ENCODE results near the gene RREB1.

The RREB1 gene

DNA sequence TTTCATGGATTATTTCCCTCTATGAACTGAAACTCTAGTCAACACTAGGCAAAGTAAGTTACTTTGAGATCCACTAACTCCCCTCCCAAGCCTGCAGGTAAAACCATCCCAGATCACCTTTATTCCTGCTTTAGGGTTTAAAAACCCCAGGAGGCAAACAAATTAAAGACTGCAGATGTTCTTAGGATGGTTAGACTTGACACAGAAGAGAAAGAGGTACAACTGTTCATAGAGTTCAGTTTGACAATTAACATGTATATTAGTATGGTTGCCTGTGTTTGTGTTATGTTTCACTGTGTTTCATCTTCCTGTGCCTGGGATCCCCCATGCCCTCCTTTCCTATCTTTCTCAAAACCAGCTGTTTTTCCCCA is 53.5 kb downstream of the RREB1 start:
- DNase-seq (ENCODE audit: extremely low read depth, low read depth), result no peak
- TF ChIP-seq, protein P1, sequence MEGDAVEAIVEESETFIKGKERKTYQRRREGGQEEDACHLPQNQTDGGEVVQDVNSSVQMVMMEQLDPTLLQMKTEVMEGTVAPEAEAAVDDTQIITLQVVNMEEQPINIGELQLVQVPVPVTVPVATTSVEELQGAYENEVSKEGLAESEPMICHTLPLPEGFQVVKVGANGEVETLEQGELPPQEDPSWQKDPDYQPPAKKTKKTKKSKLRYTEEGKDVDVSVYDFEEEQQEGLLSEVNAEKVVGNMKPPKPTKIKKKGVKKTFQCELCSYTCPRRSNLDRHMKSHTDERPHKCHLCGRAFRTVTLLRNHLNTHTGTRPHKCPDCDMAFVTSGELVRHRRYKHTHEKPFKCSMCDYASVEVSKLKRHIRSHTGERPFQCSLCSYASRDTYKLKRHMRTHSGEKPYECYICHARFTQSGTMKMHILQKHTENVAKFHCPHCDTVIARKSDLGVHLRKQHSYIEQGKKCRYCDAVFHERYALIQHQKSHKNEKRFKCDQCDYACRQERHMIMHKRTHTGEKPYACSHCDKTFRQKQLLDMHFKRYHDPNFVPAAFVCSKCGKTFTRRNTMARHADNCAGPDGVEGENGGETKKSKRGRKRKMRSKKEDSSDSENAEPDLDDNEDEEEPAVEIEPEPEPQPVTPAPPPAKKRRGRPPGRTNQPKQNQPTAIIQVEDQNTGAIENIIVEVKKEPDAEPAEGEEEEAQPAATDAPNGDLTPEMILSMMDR (IDR thresholded peaks at IDR 0.05; ENCODE audit: low read depth, low read length), result no peak

DNA sequence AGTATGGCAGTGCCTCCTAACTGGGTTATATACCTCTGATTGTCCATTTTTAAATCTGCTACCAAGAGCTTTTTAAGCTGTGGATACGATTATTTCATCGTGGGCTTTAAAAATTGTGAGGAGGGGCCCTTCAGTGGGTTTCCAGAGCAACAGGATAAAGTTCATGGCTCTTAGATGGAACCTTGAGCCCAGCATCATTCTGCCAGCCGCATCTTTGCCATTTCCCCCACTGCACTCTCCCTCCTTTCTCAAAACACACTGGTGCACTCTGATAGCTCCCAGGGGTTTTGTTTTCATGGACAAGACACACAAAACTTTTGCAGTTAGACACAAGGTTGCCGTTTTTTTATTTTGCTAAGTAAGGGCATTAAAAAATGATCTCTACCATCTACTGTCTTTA is 54.1 kb downstream of the RREB1 start:
- DNase-seq (ENCODE audit: extremely low read depth, low read depth), result no peak
- TF ChIP-seq, protein P1 (IDR thresholded peaks at IDR 0.05; ENCODE audit: low read depth, low read length), result no peak

DNA sequence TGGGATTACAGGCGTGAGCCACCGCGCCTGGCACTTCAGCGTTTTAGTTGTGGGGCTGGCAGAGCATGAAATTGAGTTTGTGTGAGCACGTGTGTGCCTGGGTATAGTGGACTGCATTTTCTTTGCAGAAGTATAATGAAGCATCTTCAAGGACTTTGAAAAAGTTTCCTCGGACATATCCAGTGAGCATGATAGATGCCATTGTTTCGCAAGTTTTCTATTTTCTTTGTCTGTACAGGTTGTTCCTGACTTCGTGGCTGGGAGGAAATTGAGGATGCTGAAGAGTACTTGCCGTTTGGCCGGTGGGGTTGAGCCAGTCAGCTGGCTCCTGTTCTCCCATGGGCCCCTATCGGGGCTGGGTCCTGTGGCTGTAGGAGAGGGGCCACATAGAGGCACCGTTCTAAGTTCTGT is 55.9 kb downstream of the RREB1 start:
- no peak for DNase-seq (ENCODE audit: extremely low read depth, low read depth)
- TF ChIP-seq, protein P1 (IDR thresholded peaks at IDR 0.05; ENCODE audit: low read depth, low read length), result no peak

DNA sequence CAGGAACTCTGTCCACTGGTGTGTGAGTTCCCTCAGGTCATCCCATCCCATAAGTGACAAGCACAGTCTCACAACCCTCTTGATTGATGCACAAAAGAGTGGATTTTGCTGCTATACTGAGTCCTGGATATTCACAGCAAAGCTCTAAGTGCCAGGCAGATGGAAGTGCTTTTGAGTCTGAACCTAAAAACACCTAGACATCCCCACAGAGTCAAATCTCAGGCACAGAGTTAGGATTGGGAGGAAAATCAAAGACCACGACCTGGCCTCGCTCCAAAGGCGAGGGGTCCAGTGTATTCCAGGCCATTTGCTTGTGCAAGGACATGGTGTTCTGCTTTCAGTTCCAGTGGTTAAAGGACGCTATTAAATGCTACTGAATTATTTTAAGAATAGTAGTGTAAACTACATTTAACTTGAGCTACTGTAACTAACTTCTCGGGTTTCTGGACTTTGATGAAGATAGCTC is 56.8 kb downstream of the RREB1 start:
- TF ChIP-seq, protein P1 (IDR thresholded peaks at IDR 0.05; ENCODE audit: low read depth, low read length), result no peak
- DNase-seq (ENCODE audit: extremely low read depth, low read depth), result no peak

DNA sequence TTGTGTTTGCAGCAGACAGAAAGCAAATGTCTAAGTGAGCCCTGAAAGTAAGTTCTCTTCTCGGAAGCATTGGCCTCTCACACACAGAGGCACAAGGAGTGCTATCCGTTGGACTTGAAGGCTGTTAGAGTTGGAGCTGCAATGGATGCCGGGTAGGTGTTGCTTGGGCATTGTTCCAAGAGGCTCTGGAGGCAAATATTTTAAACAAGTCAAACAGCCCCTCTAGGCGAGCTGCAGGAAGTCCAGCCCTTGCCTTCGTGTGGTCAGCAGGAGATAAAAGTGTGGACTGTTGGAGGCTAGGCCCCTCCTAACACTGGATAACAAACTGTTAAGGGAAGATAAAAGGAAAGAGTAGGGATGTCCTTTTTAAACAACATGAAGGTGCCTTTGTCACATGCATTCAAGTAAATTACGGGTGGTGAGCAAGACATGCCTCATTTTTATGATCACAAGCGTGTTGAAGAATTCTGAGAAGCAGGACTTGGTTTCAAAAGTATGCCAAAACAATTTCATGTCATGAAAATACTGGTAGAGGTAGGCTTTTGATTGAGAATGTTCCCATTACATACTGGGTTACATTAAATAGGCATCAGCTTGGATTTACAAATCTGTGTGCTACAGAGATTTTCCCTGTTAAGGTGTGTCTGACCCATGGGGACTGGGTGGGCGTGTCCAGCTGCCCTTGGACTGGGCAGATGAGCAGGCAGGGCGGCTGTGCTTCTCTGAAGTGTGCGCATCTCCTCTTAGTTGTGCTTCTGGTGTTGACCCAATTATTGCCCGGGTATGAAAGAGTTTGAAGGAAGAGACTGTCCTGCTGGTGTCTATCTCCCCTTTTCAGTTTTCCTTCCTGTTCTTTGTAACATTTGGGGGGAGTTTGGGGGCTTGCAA is 57.5 kb downstream of the RREB1 start:
- DNase-seq (ENCODE audit: extremely low read depth, low read depth), result no peak
- TF ChIP-seq, protein P1 (IDR thresholded peaks at IDR 0.05; ENCODE audit: low read depth, low read length), result no peak

DNA sequence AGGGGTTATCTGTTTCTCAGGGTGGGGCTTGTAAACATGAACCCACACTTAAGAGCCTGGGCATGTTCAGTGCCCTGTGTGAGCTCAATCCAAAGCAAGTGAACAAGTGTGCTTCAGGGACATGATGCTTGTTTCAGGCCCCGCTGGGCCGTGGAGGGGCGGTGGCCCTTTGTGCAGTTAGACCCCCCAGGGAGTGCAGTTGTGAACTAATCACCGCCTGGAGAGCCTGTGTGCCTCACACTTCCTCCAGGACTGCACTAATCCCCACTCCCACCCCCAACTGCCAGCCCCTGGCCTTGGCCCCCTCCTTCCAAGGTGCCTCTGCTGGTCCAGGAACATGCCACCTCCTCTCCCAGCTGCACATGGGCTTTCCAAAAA is 58.1 kb downstream of the RREB1 start:
- no peak for DNase-seq (ENCODE audit: extremely low read depth, low read depth)
- TF ChIP-seq, protein P1 (IDR thresholded peaks at IDR 0.05; ENCODE audit: low read depth, low read length), result no peak

DNA sequence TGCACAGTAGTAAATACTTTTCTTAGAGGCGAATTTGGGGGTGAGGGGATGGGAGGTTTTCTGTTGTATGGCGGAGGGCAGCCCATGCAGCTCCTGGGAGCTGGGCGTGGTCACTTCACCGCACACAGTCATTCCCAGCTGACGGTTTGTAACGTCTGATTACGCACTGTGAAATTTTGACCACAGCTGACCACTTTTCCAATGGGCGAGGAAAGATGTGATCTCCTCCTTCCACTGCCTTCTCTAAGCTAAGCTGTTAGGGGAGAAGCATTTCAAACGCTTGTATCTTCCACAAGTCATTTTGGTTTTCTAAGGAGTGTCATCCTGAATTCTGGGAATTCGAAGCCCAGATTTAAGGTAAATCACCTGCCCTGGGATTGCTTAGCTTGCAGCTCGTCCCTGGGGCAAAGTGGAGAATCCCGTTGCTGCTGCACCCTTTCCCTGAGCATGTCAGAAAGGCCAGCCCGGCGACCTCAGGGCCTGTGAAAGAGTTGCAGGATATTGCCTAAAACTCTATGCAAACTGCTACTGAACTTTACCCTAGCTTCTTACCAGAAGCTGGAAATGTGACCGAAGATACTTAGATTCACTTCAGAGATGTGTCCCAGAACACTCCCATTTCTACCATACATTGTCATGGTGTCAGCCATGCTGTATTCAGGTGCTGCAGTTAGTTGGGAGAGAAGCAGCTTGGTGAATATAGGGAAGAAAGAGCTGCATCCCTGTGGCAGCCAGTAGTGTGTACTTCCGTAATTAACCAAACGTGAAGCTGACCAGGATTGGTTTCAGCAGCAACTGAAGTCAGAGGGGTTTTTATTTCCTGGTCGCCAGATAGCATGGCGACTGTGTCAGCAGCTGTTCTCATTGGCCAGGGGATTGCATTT is 58.9 kb downstream of the RREB1 start:
- TF ChIP-seq, protein P1 (IDR thresholded peaks at IDR 0.05; ENCODE audit: low read depth, low read length), result no peak
- DNase-seq (ENCODE audit: extremely low read depth, low read depth), result no peak
